ENCODE data around the gene MYL3.
"Not testable (repeated sequence)": the region's sequence is repeated elsewhere in the genome, so short reads cannot be mapped to it uniquely, and the experiment has no call there.

Gene MYL3

DNA sequence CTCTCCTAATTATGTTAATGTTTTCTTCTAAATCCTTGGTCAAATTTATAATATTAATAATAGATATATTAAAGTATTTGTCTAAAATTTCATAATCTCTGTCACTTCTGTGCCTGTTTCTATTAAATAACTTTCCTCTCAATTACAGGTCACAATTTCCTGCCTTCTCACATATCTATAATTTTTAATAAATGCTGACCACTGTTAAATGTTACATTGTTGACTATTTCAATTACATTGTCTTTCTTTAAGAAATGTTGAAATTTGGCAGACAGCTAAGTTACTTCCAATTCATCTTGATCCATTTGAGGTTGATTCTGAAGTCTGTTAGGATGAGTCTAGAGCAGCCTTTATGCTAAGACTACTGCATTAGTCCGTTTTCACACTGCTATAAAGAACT, 41.7 kb downstream of the MYL3 start:
- no peak for DNase-seq

DNA sequence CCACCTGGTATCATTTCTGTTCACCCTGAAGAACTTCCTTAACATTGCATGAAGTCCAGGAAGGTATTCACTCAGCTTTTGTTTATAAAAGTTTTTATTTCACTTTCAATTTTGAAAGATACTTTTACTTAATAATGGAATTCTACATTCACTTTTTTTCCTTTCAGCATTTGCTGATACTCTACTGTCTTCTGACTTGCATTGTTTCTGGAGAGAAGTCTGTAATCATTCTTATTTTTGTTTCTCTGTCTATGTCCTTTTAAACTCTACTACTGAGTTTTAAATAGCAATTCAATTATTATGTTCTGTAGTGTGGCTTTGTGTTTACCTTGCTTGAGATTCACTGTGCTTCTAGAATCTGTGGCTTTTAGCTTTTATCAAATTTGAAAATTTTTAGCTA, 42.4 kb downstream of the MYL3 start:
- no peak for DNase-seq

DNA sequence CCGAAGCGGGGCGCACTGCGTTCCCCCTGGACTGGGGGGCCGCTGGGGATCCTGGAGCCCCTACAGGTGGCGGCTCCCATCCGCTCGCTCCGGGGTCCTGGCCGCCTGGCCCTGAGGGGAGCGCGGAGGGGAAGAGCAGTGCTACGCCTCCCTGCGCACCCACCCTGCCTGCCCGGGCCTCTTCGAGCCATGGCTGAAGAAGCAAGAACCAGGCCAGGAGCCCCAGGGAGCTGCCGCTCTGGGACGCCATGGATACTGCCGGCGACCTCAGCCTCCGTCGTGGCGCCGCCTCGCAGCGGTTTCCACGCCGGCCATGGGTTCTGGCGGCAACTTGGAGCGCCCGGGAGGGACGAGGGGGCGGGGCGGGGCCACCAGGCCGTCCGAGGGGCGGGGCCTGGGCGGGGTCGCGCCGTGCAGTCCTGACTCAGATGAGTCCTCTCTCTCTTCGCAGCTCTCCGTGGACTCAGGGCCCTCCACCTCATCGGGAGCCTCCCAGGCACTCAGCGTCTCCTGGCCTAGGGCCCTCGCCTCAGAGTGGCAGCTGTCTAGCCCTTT, 50.9 kb downstream of the MYL3 start:
- no peak for DNase-seq

DNA sequence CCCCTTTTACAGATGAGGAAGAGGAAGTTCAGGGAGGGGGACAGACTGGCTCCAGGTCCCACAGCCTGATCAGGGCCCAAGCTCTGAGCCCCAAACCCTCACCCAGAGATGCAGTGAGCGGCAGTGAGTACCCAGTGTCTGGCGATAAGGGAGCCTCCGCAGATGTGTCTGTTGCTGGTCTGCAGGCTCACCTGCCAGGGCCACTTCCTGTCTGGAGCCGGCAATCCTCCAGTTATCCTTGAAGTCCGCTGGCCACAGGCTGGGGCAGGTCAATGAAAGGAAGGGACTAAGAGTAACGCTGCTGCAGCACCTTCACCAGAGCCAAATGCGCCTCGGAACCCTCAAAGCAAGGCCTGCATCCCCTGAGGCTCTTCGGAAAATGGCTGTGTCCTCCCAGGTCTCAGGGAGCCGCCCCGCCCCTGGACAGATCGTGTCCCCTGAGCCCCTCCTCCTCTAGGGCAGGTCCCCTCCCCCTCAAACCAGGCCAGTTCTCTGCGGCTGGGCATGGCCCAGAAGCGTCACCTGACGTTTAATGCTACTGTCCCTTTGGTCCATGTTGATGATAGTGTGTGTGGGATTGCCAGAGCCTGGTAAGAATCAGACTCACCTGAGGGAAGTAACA, 51.5 kb downstream of the MYL3 start:
- no peak for DNase-seq

DNA sequence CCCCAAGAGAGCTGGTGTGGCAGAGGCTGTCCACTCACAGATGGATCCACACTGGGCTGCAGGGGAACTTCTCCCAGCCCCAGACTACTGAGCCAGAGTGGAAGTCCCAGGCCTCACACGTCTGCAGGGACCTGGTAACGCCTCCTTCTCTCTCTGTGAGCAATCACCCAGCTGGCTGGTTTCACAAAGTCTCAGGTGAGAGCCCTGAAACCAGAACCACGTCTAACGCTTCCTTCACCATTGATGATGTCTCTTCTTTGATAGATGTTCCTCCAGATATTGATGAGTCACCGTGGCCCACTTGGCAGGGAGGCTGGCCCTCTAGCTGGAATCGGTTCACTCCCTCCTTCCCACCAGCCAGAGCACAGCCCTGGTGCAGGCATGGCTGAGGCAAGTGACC, 54.5 kb downstream of the MYL3 start:
- DNase-seq: not testable (repeated sequence)

All from NCI-H2171 (cell line).